Esophagus muscularis mucosa (tissue), 3 donors: ENCODE results near the gene UFC1.

Experiments used
- POLR2A ChIP-seq: fragments of 450-650 bp; IDR thresholded peaks from one replicate; pipeline ENCODE4 v1.6.1; 2017; ENCODE audit warnings: antibody characterized with exemption, moderate library complexity, mild to moderate bottlenecking, low read depth
- POLR2AphosphoS5 ChIP-seq, 2 donors: sonication (generic); formaldehyde crosslinking; IDR thresholded peaks; one replicate each; pipeline ENCODE4 v1.6.1; 2017; ENCODE audit warnings: antibody characterized with exemption in 2 of 2
- TF ChIP-seq, protein P1 (sequence below), 3 experiments: fragments of 200-600 bp in 2 of 3; fragments of 450-650 bp in 1 of 3; sonication (generic) in 2 of 3; IDR thresholded peaks; one replicate each; pipeline ENCODE4 v1.5.1; 2017 to 2019; ENCODE audit warnings: antibody characterized with exemption in 3 of 3, mild to moderate bottlenecking in 2 of 3, moderate library complexity in 1 of 3

GRCh38 chr1:161130266-161130665 lies 23.5 kb upstream of the UFC1 start:
- TF ChIP-seq, protein P1, sequence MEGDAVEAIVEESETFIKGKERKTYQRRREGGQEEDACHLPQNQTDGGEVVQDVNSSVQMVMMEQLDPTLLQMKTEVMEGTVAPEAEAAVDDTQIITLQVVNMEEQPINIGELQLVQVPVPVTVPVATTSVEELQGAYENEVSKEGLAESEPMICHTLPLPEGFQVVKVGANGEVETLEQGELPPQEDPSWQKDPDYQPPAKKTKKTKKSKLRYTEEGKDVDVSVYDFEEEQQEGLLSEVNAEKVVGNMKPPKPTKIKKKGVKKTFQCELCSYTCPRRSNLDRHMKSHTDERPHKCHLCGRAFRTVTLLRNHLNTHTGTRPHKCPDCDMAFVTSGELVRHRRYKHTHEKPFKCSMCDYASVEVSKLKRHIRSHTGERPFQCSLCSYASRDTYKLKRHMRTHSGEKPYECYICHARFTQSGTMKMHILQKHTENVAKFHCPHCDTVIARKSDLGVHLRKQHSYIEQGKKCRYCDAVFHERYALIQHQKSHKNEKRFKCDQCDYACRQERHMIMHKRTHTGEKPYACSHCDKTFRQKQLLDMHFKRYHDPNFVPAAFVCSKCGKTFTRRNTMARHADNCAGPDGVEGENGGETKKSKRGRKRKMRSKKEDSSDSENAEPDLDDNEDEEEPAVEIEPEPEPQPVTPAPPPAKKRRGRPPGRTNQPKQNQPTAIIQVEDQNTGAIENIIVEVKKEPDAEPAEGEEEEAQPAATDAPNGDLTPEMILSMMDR (IDR thresholded peaks at IDR 0.05), result no peak
- TF ChIP-seq POLR2A, result no peak
- no peak for TF ChIP-seq POLR2AphosphoS5 (IDR thresholded peaks at IDR 0.05)
